Activated CD8-positive, alpha-beta memory T cell treated with anti-CD3 and anti-CD28 coated beads, Interleukin-2, amount 50 U/mL, for 24 hours (primary cell): ENCODE measurements around the gene AGXT.

Source experiments
- DNase-seq: peaks from one replicate; pipeline ENCODE4 v3.0.0-alpha.2; 2020; ENCODE audit errors: extremely low read depth

Gene AGXT

GRCh38 chr2:240868286-240869108 is at the start of gene AGXT:
Gene AGXT, plus strand, starts transcription at chr2:240868824. Its CDS starts 42 bp downstream, at chr2:240868866.
- no peak for DNase-seq

GRCh38 chr2:240819126-240819857 is 49.3 kb upstream of the AGXT start:
- no peak for DNase-seq

- DNase-seq = no peak
These were observed 48.6 kb upstream of the AGXT start, which contains the start of gene KIF1A for GRCh38 chr2:240819858-240820606. Gene KIF1A, minus strand, starts transcription at chr2:240820219. Its CDS starts 22,467 bp downstream, at chr2:240797752.

GRCh38 chr2:240820607-240821428 is 47.8 kb upstream of the AGXT start:
- no peak for DNase-seq

- DNase-seq = no peak
These were observed 47.2 kb upstream of the AGXT start for GRCh38 chr2:240821429-240821778.

- DNase-seq = no peak
These were observed 46.3 kb upstream of the AGXT start for GRCh38 chr2:240822280-240822847.

- DNase-seq = no peak
These were observed 44.9 kb upstream of the AGXT start for GRCh38 chr2:240823449-240824336.

GRCh38 chr2:240825476-240825875 is 43.1 kb upstream of the AGXT start:
- no peak for DNase-seq

- no peak for DNase-seq
These were observed 36.9 kb upstream of the AGXT start for GRCh38 chr2:240831594-240832204.

GRCh38 chr2:240832205-240832727 is 36.4 kb upstream of the AGXT start:
- DNase-seq = peak; percentile 82

GRCh38 chr2:240832921-240833494 is 35.6 kb upstream of the AGXT start:
- DNase-seq = no peak

GRCh38 chr2:240833724-240834285 is 34.8 kb upstream of the AGXT start:
- no peak for DNase-seq

- no peak for DNase-seq
These were observed 34.1 kb upstream of the AGXT start for GRCh38 chr2:240834377-240834975.

GRCh38 chr2:240835528-240835927 is 33.1 kb upstream of the AGXT start:
- no peak for DNase-seq

- DNase-seq = no peak
These were observed 31.7 kb upstream of the AGXT start for GRCh38 chr2:240836781-240837467.

- no peak for DNase-seq
These were observed 31.0 kb upstream of the AGXT start for GRCh38 chr2:240837621-240838020.
